Breast epithelium (tissue), 4 donors: ENCODE data around the gene HPCAL1. TPM values are rescaled to one million over a fixed set of nuclear protein-coding genes. Genes with fewer than 3 reads are reported as not detected.

Source experiments
- DNase-seq, 2 donors: peaks; one replicate each; pipeline ENCODE4 v3.0.0-alpha.2; 2019; ENCODE audit warnings: low spot score in 2 of 2
- H3K27ac ChIP-seq, 2 donors: fragments of 200-600 bp; sonication (generic) in 1 of 2; one replicate each; pipeline ENCODE4 v1.5.1; 2016 to 2019; ENCODE audit warnings: mild to moderate bottlenecking in 1 of 2
- H3K27me3 ChIP-seq, 2 donors: fragments of 200-600 bp; sonication (generic) in 1 of 2; one replicate each; pipeline versions ENCODE4 v1.5.1 to v1.6.0; 2017 to 2019; ENCODE audit warnings: control low read depth in 1 of 2, mild to moderate bottlenecking in 1 of 2
- H3K36me3 ChIP-seq: fragments of 200-600 bp; one replicate; pipeline ENCODE4 v1.5.1; 2019
- H3K4me1 ChIP-seq, 2 donors: fragments of 200-600 bp; sonication (generic); one replicate each; pipeline ENCODE4 v1.5.1; 2016 to 2019; ENCODE audit warnings: control low read depth in 1 of 2
- H3K4me3 ChIP-seq, 3 donors: fragments of 200-600 bp; sonication (generic); 1 replicate in 2 of 3; 2 replicates in 1 of 3; pipeline ENCODE4 v1.5.1; 2016 to 2019; ENCODE audit warnings: mild to moderate bottlenecking in 3 of 3, moderate library complexity in 2 of 3
- H3K9me3 ChIP-seq, 2 donors: fragments of 200-600 bp; sonication (generic) in 1 of 2; one replicate each; pipeline ENCODE4 v1.5.1; 2016 to 2019; ENCODE audit warnings: control low read depth in 1 of 2
- POLR2A ChIP-seq: fragments of 450-650 bp; IDR thresholded peaks from one replicate; pipeline ENCODE4 v1.6.1; 2016; ENCODE audit warnings: antibody characterized with exemption, mild to moderate bottlenecking, moderate library complexity
- POLR2AphosphoS5 ChIP-seq, 3 donors: sonication (generic); formaldehyde crosslinking; IDR thresholded peaks; one replicate each; pipeline ENCODE4 v1.6.1; 2017; ENCODE audit warnings: antibody characterized with exemption in 3 of 3
- intact Hi-C: fragments of 100-400 bp; cut with DNase I; formaldehyde crosslinking; loops from one replicate; pipeline ENCODE4 v1.15.1; 2023; ENCODE audit warnings: low total_unique reads
- total RNA-seq, 3 donors: library from RNA; depleted of rRNA; stranded (reverse); fragments of >200 nt; gene quantifications; one replicate each; pipeline ENCODE4 v1.1.0, GENCODE V29; 2016
- TF ChIP-seq, protein P1 (sequence below), 3 donors: fragments of 450-650 bp; IDR thresholded peaks; one replicate each; pipeline ENCODE4 v1.5.1; 2016 to 2017; ENCODE audit warnings: antibody characterized with exemption in 3 of 3, mild to moderate bottlenecking in 3 of 3, moderate library complexity in 3 of 3

HPCAL1 gene
- total RNA-seq, 3 donors from 2014 or later = 38.6 to 41.9 (median 41.6) TPM

DNA sequence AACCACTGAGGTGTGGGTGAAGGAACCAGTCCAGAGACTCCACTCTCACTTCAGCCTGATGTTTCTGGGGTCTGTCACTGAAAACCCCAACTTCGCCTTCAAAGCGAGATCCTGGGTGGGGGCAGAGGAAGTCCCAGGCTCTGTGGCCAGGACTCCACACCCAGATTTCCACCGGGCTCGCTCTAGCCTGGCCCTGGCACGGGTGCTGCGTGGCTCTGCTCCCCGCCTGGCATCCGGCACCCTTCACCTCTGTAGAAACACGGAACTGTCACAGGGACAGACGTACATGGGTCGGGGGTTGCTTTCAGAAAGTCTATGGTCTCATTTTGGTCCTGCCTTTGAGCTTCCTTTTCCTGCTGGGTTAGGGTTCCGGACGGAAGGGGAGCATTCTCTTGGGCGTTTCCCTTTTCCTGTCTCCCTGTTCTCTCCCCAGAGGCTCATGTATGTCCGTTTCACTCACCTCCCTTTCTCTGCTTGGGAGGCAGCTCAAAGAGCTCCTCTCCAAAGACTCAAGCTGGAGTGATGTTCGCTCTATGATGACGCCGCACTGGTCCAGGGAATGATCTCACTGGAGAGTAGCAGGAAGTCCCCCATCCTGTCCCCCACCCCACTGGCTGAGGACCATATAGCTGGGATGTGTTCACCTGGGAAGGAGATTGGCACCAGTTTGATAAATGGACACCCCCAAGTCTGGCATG, 103.9 kb downstream of the HPCAL1 start:
- H3K9me3 ChIP-seq = no peaks in the 10 kb centered on the region
- intact Hi-C loops = no loop called here
- H3K4me1 ChIP-seq = peaks cover 3 to 25% of the 10 kb centered on the region in 2 donors
- TF ChIP-seq POLR2AphosphoS5 (IDR thresholded peaks at IDR 0.05) (no peak), POLR2A (no peak)
- TF ChIP-seq, protein P1, sequence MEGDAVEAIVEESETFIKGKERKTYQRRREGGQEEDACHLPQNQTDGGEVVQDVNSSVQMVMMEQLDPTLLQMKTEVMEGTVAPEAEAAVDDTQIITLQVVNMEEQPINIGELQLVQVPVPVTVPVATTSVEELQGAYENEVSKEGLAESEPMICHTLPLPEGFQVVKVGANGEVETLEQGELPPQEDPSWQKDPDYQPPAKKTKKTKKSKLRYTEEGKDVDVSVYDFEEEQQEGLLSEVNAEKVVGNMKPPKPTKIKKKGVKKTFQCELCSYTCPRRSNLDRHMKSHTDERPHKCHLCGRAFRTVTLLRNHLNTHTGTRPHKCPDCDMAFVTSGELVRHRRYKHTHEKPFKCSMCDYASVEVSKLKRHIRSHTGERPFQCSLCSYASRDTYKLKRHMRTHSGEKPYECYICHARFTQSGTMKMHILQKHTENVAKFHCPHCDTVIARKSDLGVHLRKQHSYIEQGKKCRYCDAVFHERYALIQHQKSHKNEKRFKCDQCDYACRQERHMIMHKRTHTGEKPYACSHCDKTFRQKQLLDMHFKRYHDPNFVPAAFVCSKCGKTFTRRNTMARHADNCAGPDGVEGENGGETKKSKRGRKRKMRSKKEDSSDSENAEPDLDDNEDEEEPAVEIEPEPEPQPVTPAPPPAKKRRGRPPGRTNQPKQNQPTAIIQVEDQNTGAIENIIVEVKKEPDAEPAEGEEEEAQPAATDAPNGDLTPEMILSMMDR (IDR thresholded peaks at IDR 0.05) = no peak
- no peak for DNase-seq
- no peaks in the 10 kb centered on the region for H3K27me3 ChIP-seq
- H3K36me3 ChIP-seq = no peaks in the 10 kb centered on the region
- H3K27ac ChIP-seq = peak overlapping the region; percentile 90
- H3K4me3 ChIP-seq = no peak overlapping the region

DNA sequence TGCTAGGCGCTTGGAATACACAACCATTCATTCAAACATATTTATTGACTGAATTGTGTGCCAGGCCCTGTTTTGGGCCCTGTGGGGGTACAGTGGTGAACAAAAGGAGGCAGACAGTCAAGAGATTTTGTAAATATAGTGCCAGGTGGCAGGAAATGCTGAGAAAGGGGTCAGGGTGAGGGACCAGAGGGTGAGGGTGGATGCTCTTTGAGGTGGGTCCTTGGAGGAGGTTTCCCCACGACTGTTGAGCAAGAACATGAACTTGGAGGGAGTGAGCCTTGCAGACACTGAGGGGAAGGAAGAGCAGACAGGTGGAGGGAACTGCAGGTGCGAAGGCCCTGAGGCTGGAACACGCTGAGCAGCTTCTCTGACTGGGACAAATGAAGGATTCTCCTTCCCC, 104.7 kb downstream of the HPCAL1 start:
- H3K27ac ChIP-seq = peak overlapping the region; percentile 88 to 90

DNA sequence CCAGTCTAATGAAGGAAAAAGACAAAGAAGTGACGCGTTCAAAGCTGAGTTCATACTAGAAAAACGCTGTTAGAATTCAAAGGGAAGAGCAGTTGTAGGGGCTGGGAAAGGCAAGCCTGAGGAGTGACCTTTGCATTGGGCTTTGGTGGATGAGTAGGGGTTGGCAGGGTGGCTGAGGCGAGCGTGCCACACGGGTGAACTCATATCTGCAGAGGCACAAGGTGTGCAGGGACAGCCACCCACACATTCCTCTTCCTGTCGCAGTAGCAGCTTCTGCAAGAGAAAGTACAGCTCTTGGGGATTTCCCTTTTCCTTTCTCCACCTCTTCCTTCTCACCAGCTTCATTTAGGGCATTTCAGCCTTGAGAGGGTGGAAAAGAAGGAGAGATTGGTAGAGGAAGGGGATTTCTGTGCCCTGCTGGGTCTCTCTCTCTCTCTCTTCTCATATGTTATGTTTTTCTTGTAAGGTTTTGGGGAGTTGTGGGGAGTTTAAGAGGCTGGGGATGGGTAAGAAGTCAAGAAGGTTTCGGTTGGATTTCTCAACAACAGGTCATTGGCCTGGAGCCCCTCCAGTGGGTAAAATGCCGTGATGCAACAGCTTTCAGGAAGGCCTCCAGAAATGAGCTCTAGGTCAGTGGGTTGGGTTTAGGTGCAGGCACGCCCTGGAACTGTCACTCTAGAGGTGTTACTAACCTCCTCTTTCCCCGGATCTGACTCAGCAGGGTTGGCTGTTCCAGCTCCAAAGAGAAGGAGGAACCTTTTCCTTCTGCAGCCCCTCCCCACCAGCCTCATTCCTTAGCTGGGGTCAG, 105.3 kb downstream of the HPCAL1 start:
- Histone ChIP-seq H3K9me3 (no peaks in the 10 kb centered on the region), H3K27me3 (no peaks in the 10 kb centered on the region), H3K4me1 (peaks cover 3 to 25% of the 10 kb centered on the region in 2 donors), H3K27ac (peak overlapping the region; percentile 88 to 90), H3K4me3 (peak overlapping the region in 1 of 3 donors; percentile 44), H3K36me3 (no peaks in the 10 kb centered on the region)
- TF ChIP-seq, protein P1 (IDR thresholded peaks at IDR 0.05) = no peak
- TF ChIP-seq POLR2AphosphoS5 (IDR thresholded peaks at IDR 0.05) = peak in 2 of 3 donors; percentile 13 to 16
- intact Hi-C loops = no loop called here
- peak; percentile 68 to 74 for DNase-seq

More for the DNA sequence above, 104.7 kb downstream of the HPCAL1 start:
- Histone ChIP-seq H3K4me1 (peaks cover 3 to 25% of the 10 kb centered on the region in 2 donors), H3K9me3 (no peaks in the 10 kb centered on the region), H3K27me3 (no peaks in the 10 kb centered on the region), H3K36me3 (no peaks in the 10 kb centered on the region), H3K4me3 (peak overlapping the region in 1 of 3 donors; percentile 44)
- TF ChIP-seq POLR2AphosphoS5 (IDR thresholded peaks at IDR 0.05) (no peak), POLR2A (no peak)
- intact Hi-C loops = no loop called here
- no peak for DNase-seq

DNA sequence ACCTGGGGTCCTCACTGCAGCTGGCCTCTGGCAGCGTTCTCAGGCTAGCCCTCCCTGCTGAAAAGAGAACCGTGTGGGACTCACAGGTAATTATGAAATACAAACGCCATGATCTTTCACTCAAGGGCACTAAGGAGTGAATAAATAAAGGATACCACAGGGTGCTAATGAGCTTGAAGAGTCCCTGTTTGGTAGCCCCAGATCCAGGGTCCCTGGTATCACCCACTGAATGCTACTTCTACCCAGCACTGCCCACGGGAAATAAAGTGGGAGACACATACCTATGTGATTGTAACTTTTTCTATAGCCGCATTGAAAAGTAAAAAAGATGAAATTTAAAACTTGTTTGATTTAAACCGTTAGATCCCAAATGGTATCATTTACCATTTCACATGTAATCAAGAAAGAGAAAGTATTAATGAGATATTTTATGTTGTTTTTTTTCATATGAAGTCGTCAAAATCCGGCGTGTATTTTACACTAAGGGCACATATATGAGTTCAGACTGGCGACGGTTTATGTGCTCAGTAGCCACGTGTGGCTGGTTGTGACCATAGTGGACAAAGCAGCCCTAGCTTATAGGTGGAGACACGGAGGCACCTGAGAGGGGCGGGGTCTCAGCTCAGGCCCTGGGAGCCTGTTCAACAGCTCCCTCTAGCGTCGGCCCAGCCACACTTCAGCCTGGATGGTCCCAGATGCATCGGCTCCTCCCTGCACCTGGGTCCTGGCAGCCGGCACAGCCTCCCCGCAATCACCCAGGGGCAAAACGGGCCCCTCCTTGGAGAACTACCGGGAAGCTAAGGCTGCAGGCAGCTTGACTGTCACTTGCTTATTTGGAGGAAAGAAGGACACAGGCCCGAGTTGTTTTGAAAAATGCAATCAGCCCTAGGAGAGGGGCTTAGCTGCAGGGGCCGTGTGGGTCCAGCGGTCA, 106.2 kb downstream of the HPCAL1 start:
- Histone ChIP-seq H3K36me3 (no peaks in the 10 kb centered on the region), H3K4me1 (peaks cover 3 to 25% of the 10 kb centered on the region in 2 donors), H3K27me3 (no peaks in the 10 kb centered on the region), H3K4me3 (peak overlapping the region in 1 of 3 donors; percentile 44), H3K27ac (peak overlapping the region; percentile 88 to 90), H3K9me3 (no peaks in the 10 kb centered on the region)
- intact Hi-C loops = no loop called here
- TF ChIP-seq, protein P1 (IDR thresholded peaks at IDR 0.05) = peak; percentile 84 to 91 (median 90)
- no peak for TF ChIP-seq POLR2A
- TF ChIP-seq POLR2AphosphoS5 (IDR thresholded peaks at IDR 0.05) = peak in 2 of 3 donors; percentile 9 to 10
- peak; percentile 81 to 83 for DNase-seq
